ENCODE results near the gene MYH14. TPM values are rescaled to one million over a fixed set of nuclear protein-coding genes. Genes with fewer than 3 reads are reported as not detected.
"Not testable (repeated sequence)": the region's sequence is repeated elsewhere in the genome, so short reads cannot be mapped to it uniquely, and the experiment has no call there.

The MYH14 gene
- total RNA-seq, 1 donor from 2014 or later: 146 TPM

DNA sequence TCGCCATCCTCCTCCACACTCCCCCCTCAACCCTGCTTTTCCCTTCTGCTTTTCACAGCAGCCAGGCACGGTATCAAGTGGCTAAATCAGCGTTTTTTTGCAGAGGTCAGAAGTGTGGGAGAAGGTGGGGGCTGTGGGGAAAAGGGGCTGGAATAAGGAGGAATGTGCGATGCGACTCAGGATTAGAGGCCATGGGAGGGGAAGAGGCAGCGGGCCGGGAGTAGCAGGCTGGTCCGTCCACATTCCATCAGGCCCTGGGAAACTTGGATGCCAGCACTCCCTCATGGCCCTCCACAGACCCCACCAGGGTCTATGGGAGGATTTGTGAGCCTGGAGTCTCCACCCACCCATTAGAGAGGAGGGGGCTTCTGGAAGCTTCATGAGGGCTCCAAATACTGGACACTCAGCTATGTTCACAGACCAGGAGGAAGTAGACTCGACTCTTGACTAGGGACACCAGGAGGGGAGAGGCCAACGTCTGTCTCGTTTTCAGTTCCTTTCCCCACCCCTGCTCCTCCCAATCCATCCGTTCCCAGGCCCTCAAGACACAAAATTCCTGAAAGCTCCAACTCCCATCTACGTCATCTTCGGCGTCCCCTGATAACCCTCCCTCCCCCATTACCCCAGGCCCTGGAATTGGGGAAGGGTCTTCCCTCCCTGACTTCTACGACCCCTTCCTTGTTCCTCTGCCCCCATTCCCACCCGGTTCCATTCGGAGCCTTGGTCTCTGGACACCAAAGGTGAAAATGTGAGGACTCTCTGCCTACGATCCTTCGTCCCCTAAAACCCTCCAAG is 129.0 kb downstream of the MYH14 start:
- TF ChIP-seq, protein P1, sequence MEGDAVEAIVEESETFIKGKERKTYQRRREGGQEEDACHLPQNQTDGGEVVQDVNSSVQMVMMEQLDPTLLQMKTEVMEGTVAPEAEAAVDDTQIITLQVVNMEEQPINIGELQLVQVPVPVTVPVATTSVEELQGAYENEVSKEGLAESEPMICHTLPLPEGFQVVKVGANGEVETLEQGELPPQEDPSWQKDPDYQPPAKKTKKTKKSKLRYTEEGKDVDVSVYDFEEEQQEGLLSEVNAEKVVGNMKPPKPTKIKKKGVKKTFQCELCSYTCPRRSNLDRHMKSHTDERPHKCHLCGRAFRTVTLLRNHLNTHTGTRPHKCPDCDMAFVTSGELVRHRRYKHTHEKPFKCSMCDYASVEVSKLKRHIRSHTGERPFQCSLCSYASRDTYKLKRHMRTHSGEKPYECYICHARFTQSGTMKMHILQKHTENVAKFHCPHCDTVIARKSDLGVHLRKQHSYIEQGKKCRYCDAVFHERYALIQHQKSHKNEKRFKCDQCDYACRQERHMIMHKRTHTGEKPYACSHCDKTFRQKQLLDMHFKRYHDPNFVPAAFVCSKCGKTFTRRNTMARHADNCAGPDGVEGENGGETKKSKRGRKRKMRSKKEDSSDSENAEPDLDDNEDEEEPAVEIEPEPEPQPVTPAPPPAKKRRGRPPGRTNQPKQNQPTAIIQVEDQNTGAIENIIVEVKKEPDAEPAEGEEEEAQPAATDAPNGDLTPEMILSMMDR (IDR thresholded peaks at IDR 0.05): no peak
- H3K4me1 ChIP-seq: peaks cover 16% of the 10 kb centered on the region
- peaks cover 5% of the 10 kb centered on the region for H3K27me3 ChIP-seq
- no peaks in the 10 kb centered on the region for H3K36me3 ChIP-seq
- intact Hi-C loops (cut with DNase I): no loop called here
- H3K9me3 ChIP-seq: no peaks in the 10 kb centered on the region
- peak overlapping the region; percentile 59 for H3K4me3 ChIP-seq
- ATAC-seq (no peak), DNase-seq (peak; percentile 68)
- peak overlapping the region; percentile 83 for H3K27ac ChIP-seq

DNA sequence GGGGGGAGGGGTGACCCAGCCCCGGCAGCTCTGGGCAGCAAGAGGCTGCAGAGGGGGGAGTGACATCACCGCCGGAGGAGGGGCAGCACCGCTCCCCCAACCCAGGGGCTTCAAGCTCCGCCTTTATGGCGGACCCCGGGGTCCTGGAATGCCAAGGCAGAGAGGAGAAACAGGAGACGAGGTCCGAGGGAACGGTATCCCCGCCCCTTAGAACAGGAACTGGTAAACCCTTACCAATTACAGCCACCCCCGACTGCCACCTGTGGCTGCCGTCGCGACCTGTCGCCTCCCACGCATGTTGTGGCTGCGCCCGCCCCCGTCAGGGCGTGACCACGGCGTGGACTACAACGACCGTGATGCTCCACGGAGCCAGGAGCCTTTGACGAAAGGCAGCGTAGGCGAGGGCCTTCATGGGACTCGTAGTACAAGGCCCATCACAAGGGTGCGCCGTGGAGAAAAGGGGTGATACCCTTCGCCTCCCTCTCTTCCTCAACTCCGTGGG is 129.9 kb downstream of the MYH14 start:
- Histone ChIP-seq H3K9me3 (no peaks in the 10 kb centered on the region), H3K4me1 (peaks cover 16% of the 10 kb centered on the region), H3K27me3 (no peaks in the 10 kb centered on the region), H3K27ac (peak overlapping the region; percentile 83), H3K36me3 (no peaks in the 10 kb centered on the region), H3K4me3 (peak overlapping the region; percentile 59)
- intact Hi-C loops (cut with DNase I): no loop called here
- TF ChIP-seq, protein P1 (IDR thresholded peaks at IDR 0.05): peak; percentile 8
- ATAC-seq (peak; percentile 73), DNase-seq (peak; percentile 98)

DNA sequence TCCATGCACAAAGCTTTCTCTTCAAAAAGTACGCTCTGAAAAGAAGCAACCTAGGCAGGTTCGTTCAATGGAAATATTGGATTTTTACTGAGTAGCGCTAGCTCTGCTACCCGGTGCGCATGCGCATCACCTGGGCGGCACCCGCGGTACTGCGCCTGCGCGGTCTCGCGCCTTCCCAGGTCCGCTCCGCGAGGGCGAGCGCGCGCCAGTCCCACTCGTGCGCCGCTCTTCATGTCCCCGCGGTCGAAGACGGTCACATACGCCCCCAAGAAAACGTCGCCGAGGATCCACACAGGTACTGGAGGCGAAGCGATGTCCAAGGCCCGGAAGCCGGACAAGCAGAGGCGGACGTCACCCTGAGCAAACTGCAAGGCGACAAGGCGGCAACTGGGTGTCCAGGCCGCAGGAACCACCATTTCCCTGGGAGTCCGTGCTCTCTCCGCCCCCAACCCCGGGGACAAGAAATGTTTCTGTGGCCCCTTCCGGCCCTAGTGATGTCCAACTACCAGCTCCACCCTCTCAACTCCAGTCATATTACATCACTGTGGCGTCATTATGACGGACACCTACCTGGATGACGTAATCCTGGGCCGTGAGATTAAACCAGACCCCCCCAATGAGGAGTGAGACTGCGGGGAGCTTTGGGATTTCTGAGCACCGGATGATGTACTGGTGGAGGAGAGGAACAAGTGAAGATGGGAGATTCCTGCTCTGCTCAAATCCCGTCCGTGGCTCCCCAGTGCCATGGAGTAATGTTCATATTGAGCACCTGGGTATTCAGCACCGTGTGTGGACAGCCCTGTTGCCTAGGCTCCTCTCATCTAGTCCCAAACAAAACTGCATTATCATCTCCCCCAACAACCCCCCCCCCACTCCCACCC is 130.6 kb downstream of the MYH14 start:
- Histone ChIP-seq H3K36me3 (no peaks in the 10 kb centered on the region), H3K4me3 (peak overlapping the region; percentile 59), H3K27me3 (no peaks in the 10 kb centered on the region), H3K4me1 (peaks cover 16% of the 10 kb centered on the region), H3K27ac (peak overlapping the region; percentile 83), H3K9me3 (no peaks in the 10 kb centered on the region)
- DNase-seq (peak; percentile 92), ATAC-seq (peak; percentile 10)
- intact Hi-C loops (cut with DNase I): no loop called here
- TF ChIP-seq, protein P1 (IDR thresholded peaks at IDR 0.05): no peak

DNA sequence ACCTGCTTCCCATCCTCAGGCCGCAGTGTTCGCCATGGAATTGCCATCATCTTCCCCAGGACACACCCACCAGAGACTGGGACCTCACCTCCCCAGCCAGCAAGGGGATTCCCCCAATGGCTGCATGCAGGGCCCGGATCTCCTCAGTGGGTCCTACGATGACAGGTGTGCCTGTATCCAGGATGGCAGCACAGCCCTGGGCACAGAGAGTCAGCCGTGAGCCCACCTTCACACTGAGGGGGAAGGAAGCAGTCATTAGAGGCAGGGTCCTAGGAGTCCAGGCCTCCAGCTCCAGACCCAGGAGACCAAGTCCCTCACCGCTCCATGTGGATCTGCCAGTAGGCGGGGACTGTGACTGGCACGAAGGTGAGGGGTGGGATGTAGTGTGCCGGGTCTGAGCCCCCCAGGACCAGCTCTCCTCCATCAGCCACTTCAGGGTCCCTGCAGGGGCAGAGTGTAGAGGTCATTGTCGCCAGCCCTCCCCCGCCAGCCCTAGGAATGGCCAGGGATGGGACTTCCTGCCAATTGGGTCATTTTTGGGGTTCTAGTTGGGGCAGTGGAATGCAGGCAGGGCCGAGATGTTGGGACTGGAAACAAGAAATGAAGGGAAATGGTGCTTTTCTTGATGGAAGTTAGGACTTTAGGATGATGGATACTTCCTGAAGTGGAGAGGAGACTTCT is 131.5 kb downstream of the MYH14 start:
- no peak overlapping the region for H3K4me3 ChIP-seq
- peaks cover 16% of the 10 kb centered on the region for H3K4me1 ChIP-seq
- ATAC-seq: no peak
- intact Hi-C loops (cut with DNase I): no loop called here
- H3K9me3 ChIP-seq: no peaks in the 10 kb centered on the region
- TF ChIP-seq, protein P1 (IDR thresholded peaks at IDR 0.05): no peak
- no peak for DNase-seq
- no peak overlapping the region for H3K27ac ChIP-seq
- H3K36me3 ChIP-seq: no peaks in the 10 kb centered on the region
- no peaks in the 10 kb centered on the region for H3K27me3 ChIP-seq

DNA sequence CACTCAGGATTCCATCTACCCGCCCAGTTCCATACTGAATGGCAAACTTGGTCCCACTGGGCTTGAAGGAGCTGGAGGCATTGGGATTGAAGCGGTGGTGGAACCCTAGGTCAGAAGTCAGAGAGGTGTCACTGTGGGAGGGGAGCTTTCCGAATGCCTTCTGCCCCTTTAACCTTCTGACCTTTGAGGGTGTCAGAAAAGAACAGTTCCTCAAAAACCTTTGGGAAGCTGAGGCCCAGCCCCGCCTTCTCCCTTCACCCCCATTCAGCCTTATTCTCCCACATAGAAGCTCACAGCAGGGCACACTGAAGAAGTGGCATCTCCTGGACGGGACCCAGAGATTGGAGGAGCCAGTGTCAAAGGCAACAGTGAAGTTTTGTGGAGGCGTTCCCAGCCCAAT is 133.6 kb downstream of the MYH14 start:
- H3K4me3 ChIP-seq; intact Hi-C loops (cut with DNase I); ATAC-seq; H3K27me3 ChIP-seq; H3K36me3 ChIP-seq; DNase-seq; H3K27ac ChIP-seq; H3K9me3 ChIP-seq: not testable (repeated sequence)
- peaks cover 11% of the 10 kb centered on the region for H3K4me1 ChIP-seq

Measured in upper lobe of right lung (tissue), 1 donor.